Measurements from ENCODE around the gene AP3M1. TPM values are rescaled to one million over a fixed set of nuclear protein-coding genes. Genes with fewer than 3 reads are reported as not detected.
A peak's percentile ranks its signal among the peaks of the same experiment; 100 is the strongest.

Gene AP3M1
- total RNA-seq, 4 donors from 2014 or later, result 13.8 to 37.8 (median 28.4) TPM

- H3K4me1 ChIP-seq, result no peaks in the 10 kb centered on the region
- no peak overlapping the region for H3K4me3 ChIP-seq
- H3K36me3 ChIP-seq, result no peaks in the 10 kb centered on the region
- TF ChIP-seq POLR2A (IDR thresholded peaks at IDR 0.05) (no peak), CTCF (IDR thresholded peaks at IDR 0.05) (no peak)
- H3K27me3 ChIP-seq, result no peaks in the 10 kb centered on the region
- intact Hi-C loops (cut with DNase I; ENCODE audit: low total_unique reads), result no loop called here
- H3K27ac ChIP-seq, result no peak overlapping the region
- no peak for DNase-seq
- H3K9me3 ChIP-seq, result no peaks in the 10 kb centered on the region
These were observed 43.2 kb downstream of the AP3M1 start for GRCh38 chr10:74107391-74107790.

GRCh38 chr10:74104996-74105395 is 45.6 kb downstream of the AP3M1 start:
- TF ChIP-seq CTCF (IDR thresholded peaks at IDR 0.05) (no peak), POLR2A (IDR thresholded peaks at IDR 0.05) (no peak)
- intact Hi-C loops (cut with DNase I; ENCODE audit: low total_unique reads), result no loop called here
- H3K9me3 ChIP-seq, result no peaks in the 10 kb centered on the region
- no peaks in the 10 kb centered on the region for H3K36me3 ChIP-seq
- no peaks in the 10 kb centered on the region for H3K4me1 ChIP-seq
- no peak overlapping the region for H3K4me3 ChIP-seq
- no peak overlapping the region for H3K27ac ChIP-seq
- no peaks in the 10 kb centered on the region for H3K27me3 ChIP-seq
- DNase-seq, result no peak

GRCh38 chr10:74104480-74104879 is 46.1 kb downstream of the AP3M1 start:
- TF ChIP-seq CTCF (IDR thresholded peaks at IDR 0.05), result no peak
- TF ChIP-seq POLR2A (IDR thresholded peaks at IDR 0.05), result no peak
- Histone ChIP-seq H3K4me1 (no peaks in the 10 kb centered on the region), H3K27ac (no peak overlapping the region), H3K4me3 (no peak overlapping the region), H3K9me3 (no peaks in the 10 kb centered on the region), H3K27me3 (no peaks in the 10 kb centered on the region), H3K36me3 (no peaks in the 10 kb centered on the region)
- intact Hi-C loops (cut with DNase I; ENCODE audit: low total_unique reads), result no loop called here
- no peak for DNase-seq

- intact Hi-C loops (cut with DNase I; ENCODE audit: low total_unique reads), result no loop called here
- no peaks in the 10 kb centered on the region for H3K9me3 ChIP-seq
- H3K4me3 ChIP-seq, result no peak overlapping the region
- H3K27ac ChIP-seq, result peak overlapping the region; percentile 0 to 8
- H3K4me1 ChIP-seq, result no peaks in the 10 kb centered on the region
- DNase-seq, result no peak
- no peaks in the 10 kb centered on the region for H3K36me3 ChIP-seq
- TF ChIP-seq POLR2A (IDR thresholded peaks at IDR 0.05), result no peak
- peak in 1 of 4 experiments; percentile 29 for TF ChIP-seq CTCF (IDR thresholded peaks at IDR 0.05)
- H3K27me3 ChIP-seq, result no peaks in the 10 kb centered on the region
These were observed 46.9 kb downstream of the AP3M1 start for GRCh38 chr10:74103560-74104258.

GRCh38 chr10:74099836-74100235 is 50.8 kb downstream of the AP3M1 start:
- H3K4me3 ChIP-seq, result no peak overlapping the region
- TF ChIP-seq POLR2A (IDR thresholded peaks at IDR 0.05) (no peak), CTCF (IDR thresholded peaks at IDR 0.05) (no peak)
- intact Hi-C loops (cut with DNase I; ENCODE audit: low total_unique reads), result no loop called here
- no peak overlapping the region for H3K27ac ChIP-seq
- H3K4me1 ChIP-seq, result no peaks in the 10 kb centered on the region
- H3K27me3 ChIP-seq, result no peaks in the 10 kb centered on the region
- no peaks in the 10 kb centered on the region for H3K36me3 ChIP-seq
- no peak for DNase-seq
- no peaks in the 10 kb centered on the region for H3K9me3 ChIP-seq
